ENCODE results near the gene RASSF1. TPM values are rescaled to one million over a fixed set of nuclear protein-coding genes. Genes with fewer than 3 reads are reported as not detected.
"Not testable (repeated sequence)": the region's sequence is repeated elsewhere in the genome, so short reads cannot be mapped to it uniquely, and the experiment has no call there.

RASSF1 gene
- total and polyA plus RNA-seq, 2 donors, result 17.6 to 40.3 TPM

- H3K9me3 ChIP-seq (ENCODE audit: control insufficient read depth in 2 of 2, insufficient read depth in 1 of 2, low read length in 1 of 2), result no peaks in the 10 kb centered on the region
- H3K4me1 ChIP-seq (ENCODE audit: control insufficient read depth in 2 of 2, insufficient read depth in 2 of 2, low read length in 2 of 2), result peaks cover 8 to 26% of the 10 kb centered on the region in 2 donors
- H3K36me3 ChIP-seq (ENCODE audit: control insufficient read depth in 2 of 2, insufficient read depth in 2 of 2, low read length in 1 of 2), result peaks cover 0 to 3% of the 10 kb centered on the region in 2 donors
- no peak overlapping the region for H3K4me3 ChIP-seq (ENCODE audit: low read length in 2 of 2)
- 93% methylated on average over 11 of the region's 11 CpGs for whole genome bisulfite sequencing
- no peak for DNase-seq (ENCODE audit: low read depth in 6 of 9, low spot score in 9 of 9)
- no peak overlapping the region for H3K27ac ChIP-seq (ENCODE audit: low read depth in 1 of 2, low read length in 1 of 2)
- H3K27me3 ChIP-seq (ENCODE audit: control insufficient read depth in 2 of 2, insufficient read depth in 1 of 2, low read length in 1 of 2), result no peaks in the 10 kb centered on the region
Observed at GRCh38 chr3:50318163-50318562, 22.5 kb downstream of the RASSF1 start.

- Histone ChIP-seq H3K27ac (ENCODE audit: low read depth in 1 of 2, low read length in 1 of 2) (peak overlapping the region in 1 of 2 donors; percentile 25), H3K9me3 (ENCODE audit: control insufficient read depth in 2 of 2, insufficient read depth in 1 of 2, low read length in 1 of 2) (no peaks in the 10 kb centered on the region), H3K4me1 (ENCODE audit: control insufficient read depth in 2 of 2, insufficient read depth in 2 of 2, low read length in 2 of 2) (peaks cover 8 to 24% of the 10 kb centered on the region in 2 donors), H3K27me3 (ENCODE audit: control insufficient read depth in 2 of 2, insufficient read depth in 1 of 2, low read length in 1 of 2) (no peaks in the 10 kb centered on the region), H3K4me3 (ENCODE audit: low read length in 2 of 2) (no peak overlapping the region), H3K36me3 (ENCODE audit: control insufficient read depth in 2 of 2, insufficient read depth in 2 of 2, low read length in 1 of 2) (peaks cover 0 to 3% of the 10 kb centered on the region in 2 donors)
- no peak for DNase-seq (ENCODE audit: low read depth in 6 of 9, low spot score in 9 of 9)
- 90% methylated on average over 6 of the region's 6 CpGs for WGBS
Observed at GRCh38 chr3:50317300-50317699, 23.3 kb downstream of the RASSF1 start.

GRCh38 chr3:50316657-50317242 is 23.9 kb downstream of the RASSF1 start:
- H3K4me3 ChIP-seq (ENCODE audit: low read length in 2 of 2), result no peak overlapping the region
- peak overlapping the region in 1 of 2 donors; percentile 25 for H3K27ac ChIP-seq (ENCODE audit: low read depth in 1 of 2, low read length in 1 of 2)
- H3K9me3 ChIP-seq (ENCODE audit: control insufficient read depth in 2 of 2, insufficient read depth in 1 of 2, low read length in 1 of 2), result no peaks in the 10 kb centered on the region
- no peak for DNase-seq (ENCODE audit: low read depth in 6 of 9, low spot score in 9 of 9)
- WGBS, result 82% methylated on average over 9 of the region's 9 CpGs
- no peaks in the 10 kb centered on the region for H3K27me3 ChIP-seq (ENCODE audit: control insufficient read depth in 2 of 2, insufficient read depth in 1 of 2, low read length in 1 of 2)
- H3K36me3 ChIP-seq (ENCODE audit: control insufficient read depth in 2 of 2, insufficient read depth in 2 of 2, low read length in 1 of 2), result peaks cover 0 to 3% of the 10 kb centered on the region in 2 donors
- peaks cover 5 to 18% of the 10 kb centered on the region in 2 donors for H3K4me1 ChIP-seq (ENCODE audit: control insufficient read depth in 2 of 2, insufficient read depth in 2 of 2, low read length in 2 of 2)

- Histone ChIP-seq H3K4me1 (ENCODE audit: control insufficient read depth in 2 of 2, insufficient read depth in 2 of 2, low read length in 2 of 2) (peaks cover 0 to 7% of the 10 kb centered on the region in 2 donors), H3K36me3 (ENCODE audit: control insufficient read depth in 2 of 2, insufficient read depth in 2 of 2, low read length in 1 of 2) (peaks cover 0 to 3% of the 10 kb centered on the region in 2 donors), H3K27ac (ENCODE audit: low read depth in 1 of 2, low read length in 1 of 2) (no peak overlapping the region), H3K27me3 (ENCODE audit: control insufficient read depth in 2 of 2, insufficient read depth in 1 of 2, low read length in 1 of 2) (no peaks in the 10 kb centered on the region), H3K4me3 (ENCODE audit: low read length in 2 of 2) (no peak overlapping the region), H3K9me3 (ENCODE audit: control insufficient read depth in 2 of 2, insufficient read depth in 1 of 2, low read length in 1 of 2) (no peaks in the 10 kb centered on the region)
- over 99% methylated on average over 4 of the region's 4 CpGs for WGBS
- no peak for DNase-seq (ENCODE audit: low read depth in 6 of 9, low spot score in 9 of 9)
Observed at GRCh38 chr3:50314816-50315215, 25.8 kb downstream of the RASSF1 start.

- WGBS, result 95% methylated on average over 3 of the region's 3 CpGs
- Histone ChIP-seq H3K27ac (ENCODE audit: low read depth in 1 of 2, low read length in 1 of 2) (no peak overlapping the region), H3K4me3 (ENCODE audit: low read length in 2 of 2) (no peak overlapping the region), H3K4me1 (ENCODE audit: control insufficient read depth in 2 of 2, insufficient read depth in 2 of 2, low read length in 2 of 2) (peaks cover 0 to 6% of the 10 kb centered on the region in 2 donors), H3K36me3 (ENCODE audit: control insufficient read depth in 2 of 2, insufficient read depth in 2 of 2, low read length in 1 of 2) (no peaks in the 10 kb centered on the region), H3K9me3 (ENCODE audit: control insufficient read depth in 2 of 2, insufficient read depth in 1 of 2, low read length in 1 of 2) (peaks cover 0 to 3% of the 10 kb centered on the region in 2 donors), H3K27me3 (ENCODE audit: control insufficient read depth in 2 of 2, insufficient read depth in 1 of 2, low read length in 1 of 2) (no peaks in the 10 kb centered on the region)
- DNase-seq (ENCODE audit: low read depth in 6 of 9, low spot score in 9 of 9), result no peak
Observed at GRCh38 chr3:50314342-50314741, 26.3 kb downstream of the RASSF1 start.

- not testable (repeated sequence) for DNase-seq (ENCODE audit: low read depth in 6 of 9, low spot score in 9 of 9); H3K27me3 ChIP-seq (ENCODE audit: control insufficient read depth in 2 of 2, insufficient read depth in 1 of 2, low read length in 1 of 2); H3K4me3 ChIP-seq (ENCODE audit: low read length in 2 of 2); H3K36me3 ChIP-seq (ENCODE audit: control insufficient read depth in 2 of 2, insufficient read depth in 2 of 2, low read length in 1 of 2); H3K4me1 ChIP-seq (ENCODE audit: control insufficient read depth in 2 of 2, insufficient read depth in 2 of 2, low read length in 2 of 2); H3K27ac ChIP-seq (ENCODE audit: low read depth in 1 of 2, low read length in 1 of 2)
- 98% methylated on average over 32 of the region's 32 CpGs for WGBS
- peaks cover 0 to 24% of the 10 kb centered on the region in 2 donors for H3K9me3 ChIP-seq (ENCODE audit: control insufficient read depth in 2 of 2, insufficient read depth in 1 of 2, low read length in 1 of 2)
Observed at GRCh38 chr3:50312041-50312440, 28.6 kb downstream of the RASSF1 start.

GRCh38 chr3:50304601-50305000 is 36.0 kb downstream of the RASSF1 start:
- Histone ChIP-seq H3K27ac (ENCODE audit: low read depth in 1 of 2, low read length in 1 of 2) (no peak overlapping the region), H3K4me1 (ENCODE audit: control insufficient read depth in 2 of 2, insufficient read depth in 2 of 2, low read length in 2 of 2) (peaks cover 5 to 10% of the 10 kb centered on the region in 2 donors)
- DNase-seq (ENCODE audit: low read depth in 6 of 9, low spot score in 9 of 9), result no peak

GRCh38 chr3:50303013-50303815 is 37.4 kb downstream of the RASSF1 start, which contains the start of gene HYAL1:
Gene HYAL1 (minus strand): TSS chr3:50303574. CDS start chr3:50302956, 618 bp downstream.
- 89% methylated on average over 14 of the region's 14 CpGs for WGBS
- Histone ChIP-seq H3K9me3 (ENCODE audit: control insufficient read depth in 2 of 2, insufficient read depth in 1 of 2, low read length in 1 of 2) (peaks cover 0 to 12% of the 10 kb centered on the region in 2 donors), H3K27ac (ENCODE audit: low read depth in 1 of 2, low read length in 1 of 2) (no peak within 1 kb of the TSS), H3K27me3 (ENCODE audit: control insufficient read depth in 2 of 2, insufficient read depth in 1 of 2, low read length in 1 of 2) (no peaks in the 10 kb centered on the region), H3K4me3 (ENCODE audit: low read length in 2 of 2) (no peak within 1 kb of the TSS), H3K36me3 (ENCODE audit: control insufficient read depth in 2 of 2, insufficient read depth in 2 of 2, low read length in 1 of 2) (no peaks in the 10 kb centered on the region), H3K4me1 (ENCODE audit: control insufficient read depth in 2 of 2, insufficient read depth in 2 of 2, low read length in 2 of 2) (peaks cover 10 to 20% of the 10 kb centered on the region in 2 donors)
- DNase-seq (ENCODE audit: low read depth in 6 of 9, low spot score in 9 of 9), result no peak

More at GRCh38 chr3:50304601-50305000, 36.0 kb downstream of the RASSF1 start:
- no peaks in the 10 kb centered on the region for H3K27me3 ChIP-seq (ENCODE audit: control insufficient read depth in 2 of 2, insufficient read depth in 1 of 2, low read length in 1 of 2)
- H3K36me3 ChIP-seq (ENCODE audit: control insufficient read depth in 2 of 2, insufficient read depth in 2 of 2, low read length in 1 of 2), result no peaks in the 10 kb centered on the region
- peaks cover 0 to 24% of the 10 kb centered on the region in 2 donors for H3K9me3 ChIP-seq (ENCODE audit: control insufficient read depth in 2 of 2, insufficient read depth in 1 of 2, low read length in 1 of 2)
- H3K4me3 ChIP-seq (ENCODE audit: low read length in 2 of 2), result no peak overlapping the region

Measured in thymus (tissue), 11 donors.